HUES6 (cell line): ENCODE data around the gene NIT1.

Source experiments
- H3K27ac ChIP-seq: 2 replicates; pipeline ENCODE4 v1.7.0; 2013; ENCODE audit warnings: low read depth, mild to moderate bottlenecking, low read length, inconsistent platforms
- H3K27me3 ChIP-seq: 2 replicates; pipeline ENCODE4 v1.6.1; 2013; ENCODE audit warnings: low read length; ENCODE audit not compliant: control insufficient read depth, insufficient read depth
- H3K36me3 ChIP-seq: 2 replicates; pipeline ENCODE4 v1.6.1; 2013; ENCODE audit warnings: low read length; ENCODE audit not compliant: control insufficient read depth, insufficient read depth
- H3K4me1 ChIP-seq: 2 replicates; pipeline ENCODE4 v1.6.1; 2013; ENCODE audit warnings: low read length; ENCODE audit not compliant: control insufficient read depth, insufficient read depth
- H3K4me3 ChIP-seq: 2 replicates; pipeline ENCODE4 v1.5.1; 2013; ENCODE audit warnings: low read depth, low read length
- H3K9ac ChIP-seq: one replicate; pipeline ENCODE4 v1.6.1; 2013; ENCODE audit warnings: mild to moderate bottlenecking, low read length
- H3K9me3 ChIP-seq: 2 replicates; pipeline ENCODE4 v1.6.1; 2013; ENCODE audit warnings: low read depth, low read length; ENCODE audit not compliant: control insufficient read depth, insufficient read depth

NIT1 gene

GRCh38 chr1:161096530-161096929 lies 21.4 kb upstream of the NIT1 start:
- Histone ChIP-seq H3K27ac (no peak overlapping the region), H3K9ac (no peak overlapping the region), H3K4me3 (no peak overlapping the region)

GRCh38 chr1:161098210-161099068 lies 19.5 kb upstream of the NIT1 start, which contains the start of gene KLHDC9:
Gene KLHDC9 (plus strand): TSS chr1:161098361. CDS start chr1:161098536, 175 bp downstream.
- Histone ChIP-seq H3K4me3 (peak within 1 kb of the TSS; percentile 71), H3K9me3 (no peaks in the 10 kb centered on the region), H3K4me1 (no peaks in the 10 kb centered on the region; the same call in 1 of the 2 replicates), H3K36me3 (peaks cover 26% of the 10 kb centered on the region), H3K9ac (peak within 1 kb of the TSS; percentile 71), H3K27ac (no peak within 1 kb of the TSS), H3K27me3 (no peaks in the 10 kb centered on the region)

More at GRCh38 chr1:161096530-161096929, 21.4 kb upstream of the NIT1 start:
- peaks cover 16% of the 10 kb centered on the region for H3K36me3 ChIP-seq
- H3K27me3 ChIP-seq: no peaks in the 10 kb centered on the region
- H3K9me3 ChIP-seq: no peaks in the 10 kb centered on the region
- H3K4me1 ChIP-seq: no peaks in the 10 kb centered on the region; the same call in 1 of the 2 replicates

GRCh38 chr1:161099090-161099802 lies 18.7 kb upstream of the NIT1 start:
- Histone ChIP-seq H3K9me3 (no peaks in the 10 kb centered on the region), H3K4me3 (peak overlapping the region; percentile 71), H3K27me3 (no peaks in the 10 kb centered on the region), H3K36me3 (peaks cover 26% of the 10 kb centered on the region), H3K4me1 (no peaks in the 10 kb centered on the region; the same call in 1 of the 2 replicates), H3K9ac (no peak overlapping the region), H3K27ac (no peak overlapping the region)

- H3K9me3 ChIP-seq: no peaks in the 10 kb centered on the region
- no peak overlapping the region for H3K4me3 ChIP-seq
- peaks cover 26% of the 10 kb centered on the region for H3K36me3 ChIP-seq
- no peak overlapping the region for H3K9ac ChIP-seq
- no peaks in the 10 kb centered on the region for H3K27me3 ChIP-seq
- H3K4me1 ChIP-seq: no peaks in the 10 kb centered on the region; the same call in 1 of the 2 replicates
- H3K27ac ChIP-seq: no peak overlapping the region
Measured at GRCh38 chr1:161100556-161100955, 17.3 kb upstream of the NIT1 start.

- H3K4me3 ChIP-seq: no peak overlapping the region
- H3K9ac ChIP-seq: no peak overlapping the region
- H3K27me3 ChIP-seq: no peaks in the 10 kb centered on the region
- H3K36me3 ChIP-seq: peaks cover 17% of the 10 kb centered on the region
- H3K9me3 ChIP-seq: no peaks in the 10 kb centered on the region
- H3K27ac ChIP-seq: no peak overlapping the region
- no peaks in the 10 kb centered on the region for H3K4me1 ChIP-seq
Measured at GRCh38 chr1:161106431-161106830, 11.5 kb upstream of the NIT1 start.

- no peaks in the 10 kb centered on the region for H3K4me1 ChIP-seq
- H3K36me3 ChIP-seq: peaks cover 15% of the 10 kb centered on the region; the same call in 1 of the 2 replicates
- H3K9ac ChIP-seq: no peak overlapping the region
- no peaks in the 10 kb centered on the region for H3K9me3 ChIP-seq
- no peak overlapping the region for H3K4me3 ChIP-seq
- no peak overlapping the region for H3K27ac ChIP-seq
- H3K27me3 ChIP-seq: no peaks in the 10 kb centered on the region
Measured at GRCh38 chr1:161111117-161111516, 6.8 kb upstream of the NIT1 start.

- no peaks in the 10 kb centered on the region for H3K9me3 ChIP-seq
- no peak overlapping the region for H3K4me3 ChIP-seq
- H3K4me1 ChIP-seq: no peaks in the 10 kb centered on the region
- H3K27ac ChIP-seq: no peak overlapping the region
- no peaks in the 10 kb centered on the region for H3K27me3 ChIP-seq
- H3K36me3 ChIP-seq: peaks cover 15% of the 10 kb centered on the region; the same call in 1 of the 2 replicates
- H3K9ac ChIP-seq: no peak overlapping the region
Measured at GRCh38 chr1:161111527-161111926, 6.4 kb upstream of the NIT1 start.

GRCh38 chr1:161113915-161114314 lies 4.0 kb upstream of the NIT1 start:
- Histone ChIP-seq H3K27ac (0 out of 2 replicates have a peak overlapping the region, but pooled peaks have one; percentile 32), H3K4me3 (no peak overlapping the region), H3K36me3 (peaks cover 15% of the 10 kb centered on the region; the same call in 1 of the 2 replicates), H3K9ac (no peak overlapping the region), H3K4me1 (peaks cover 4% of the 10 kb centered on the region), H3K27me3 (no peaks in the 10 kb centered on the region), H3K9me3 (no peaks in the 10 kb centered on the region)

- H3K27ac ChIP-seq: no peak overlapping the region
- no peak overlapping the region for H3K4me3 ChIP-seq
- H3K27me3 ChIP-seq: no peaks in the 10 kb centered on the region
- H3K36me3 ChIP-seq: peaks cover 10% of the 10 kb centered on the region; the same call in 1 of the 2 replicates
- no peak overlapping the region for H3K9ac ChIP-seq
- H3K4me1 ChIP-seq: peaks cover 10% of the 10 kb centered on the region
- no peaks in the 10 kb centered on the region for H3K9me3 ChIP-seq
Measured at GRCh38 chr1:161114556-161114955, 3.3 kb upstream of the NIT1 start.

- no peaks in the 10 kb centered on the region for H3K9me3 ChIP-seq
- no peak overlapping the region for H3K27ac ChIP-seq
- H3K27me3 ChIP-seq: no peaks in the 10 kb centered on the region
- peaks cover 14% of the 10 kb centered on the region for H3K36me3 ChIP-seq
- no peak overlapping the region for H3K4me3 ChIP-seq
- no peak overlapping the region for H3K9ac ChIP-seq
- H3K4me1 ChIP-seq: peaks cover 10% of the 10 kb centered on the region
Measured at GRCh38 chr1:161115132-161115711, 2.7 kb upstream of the NIT1 start.
